Raji (cell line): Measurements from ENCODE around the gene PLCB1.

Source experiments
- POLR2A ChIP-seq: IDR thresholded peaks from 2 replicates; pipeline ENCODE4 v1.6.1; 2011; ENCODE audit warnings: low read depth, low read length, control low read depth; ENCODE audit not compliant: insufficient read depth

PLCB1 gene

GRCh38 chr20:8786383-8786782, 654.3 kb downstream of the PLCB1 start:
- no peak for TF ChIP-seq POLR2A

- no peak for TF ChIP-seq POLR2A
Observed at GRCh38 chr20:8787090-8787489, 655.0 kb downstream of the PLCB1 start.

- no peak for TF ChIP-seq POLR2A
Observed at GRCh38 chr20:8788275-8788674, 656.2 kb downstream of the PLCB1 start.

GRCh38 chr20:8788831-8789230, 656.8 kb downstream of the PLCB1 start:
- TF ChIP-seq POLR2A, result no peak

GRCh38 chr20:8790442-8791074, 658.5 kb downstream of the PLCB1 start:
- TF ChIP-seq POLR2A, result no peak

- no peak for TF ChIP-seq POLR2A
Observed at GRCh38 chr20:8795404-8795803, 663.3 kb downstream of the PLCB1 start.

GRCh38 chr20:8796088-8796660, 664.1 kb downstream of the PLCB1 start:
- no peak for TF ChIP-seq POLR2A

- TF ChIP-seq POLR2A, result no peak
Observed at GRCh38 chr20:8798505-8798904, 666.4 kb downstream of the PLCB1 start.

- no peak for TF ChIP-seq POLR2A
Observed at GRCh38 chr20:8800089-8800488, 668.0 kb downstream of the PLCB1 start.

GRCh38 chr20:8801686-8802085, 669.6 kb downstream of the PLCB1 start:
- no peak for TF ChIP-seq POLR2A

GRCh38 chr20:8803065-8803464, 671.0 kb downstream of the PLCB1 start:
- TF ChIP-seq POLR2A, result no peak

GRCh38 chr20:8803941-8804340, 671.9 kb downstream of the PLCB1 start:
- no peak for TF ChIP-seq POLR2A

- no peak for TF ChIP-seq POLR2A
Observed at GRCh38 chr20:8805737-8806442, 673.8 kb downstream of the PLCB1 start.

- no peak for TF ChIP-seq POLR2A
Observed at GRCh38 chr20:8807480-8808201, 675.6 kb downstream of the PLCB1 start.

GRCh38 chr20:8808202-8808535, 676.1 kb downstream of the PLCB1 start:
- no peak for TF ChIP-seq POLR2A
